Activated CD4-positive, alpha-beta T cell treated with anti-CD3 and anti-CD28 coated beads, Interleukin-2, amount 50 U/mL, for 24 hours (primary cell): ENCODE data around the gene AGXT.

Source experiments
- DNase-seq, 2 donors: peaks; one replicate each; pipeline ENCODE4 v3.0.0-alpha.2; 2020; ENCODE audit warnings: low read depth in 1 of 2, low spot score in 1 of 2

Gene AGXT

DNA sequence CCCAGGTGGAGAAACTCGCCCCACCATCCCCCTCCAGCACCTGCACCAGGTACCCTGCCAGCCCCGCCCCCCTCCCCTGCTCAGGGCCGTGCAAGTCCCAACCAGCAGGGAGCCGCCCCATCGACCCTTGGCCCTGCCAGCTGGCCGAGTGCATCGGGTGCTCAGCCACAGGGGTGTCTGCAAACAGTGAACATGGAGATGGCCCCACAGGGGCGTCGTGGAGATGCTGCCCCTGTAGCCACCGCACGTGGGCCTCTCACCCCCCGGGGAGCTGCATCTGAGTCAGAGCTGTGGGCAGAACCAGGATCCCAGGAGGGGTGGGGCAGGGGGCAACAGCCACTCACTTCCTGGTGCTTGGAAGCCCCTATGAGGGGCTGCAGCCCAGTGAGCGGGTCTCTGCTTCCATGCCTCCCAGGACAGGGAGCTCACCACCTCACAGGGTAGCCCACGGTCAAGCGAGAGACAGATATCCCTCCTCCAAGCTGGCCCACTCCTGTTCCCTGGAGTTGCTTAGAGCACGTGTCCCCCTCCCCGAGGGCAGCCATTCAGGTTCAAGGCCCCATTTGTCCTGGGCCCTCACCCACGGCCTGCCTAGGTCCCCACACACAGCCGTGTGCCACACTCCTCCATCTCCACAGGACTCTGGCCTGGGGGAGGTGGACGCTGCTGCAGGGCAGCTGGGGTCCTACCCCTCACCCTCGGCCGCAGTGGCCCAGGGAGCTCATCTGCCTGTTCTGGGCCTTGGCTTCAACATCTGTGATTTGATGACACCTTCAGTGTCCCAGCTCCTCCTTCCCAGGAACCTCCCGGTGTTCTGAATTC is 28.5 kb downstream of the AGXT start:
- no peak for DNase-seq

- no peak for DNase-seq
Measured at GRCh38 chr2:240898108-240898730, 29.6 kb downstream of the AGXT start.

GRCh38 chr2:240898731-240899467 is 30.3 kb downstream of the AGXT start:
- no peak for DNase-seq

- DNase-seq: no peak
Measured at GRCh38 chr2:240899468-240899865, 30.8 kb downstream of the AGXT start.

DNA sequence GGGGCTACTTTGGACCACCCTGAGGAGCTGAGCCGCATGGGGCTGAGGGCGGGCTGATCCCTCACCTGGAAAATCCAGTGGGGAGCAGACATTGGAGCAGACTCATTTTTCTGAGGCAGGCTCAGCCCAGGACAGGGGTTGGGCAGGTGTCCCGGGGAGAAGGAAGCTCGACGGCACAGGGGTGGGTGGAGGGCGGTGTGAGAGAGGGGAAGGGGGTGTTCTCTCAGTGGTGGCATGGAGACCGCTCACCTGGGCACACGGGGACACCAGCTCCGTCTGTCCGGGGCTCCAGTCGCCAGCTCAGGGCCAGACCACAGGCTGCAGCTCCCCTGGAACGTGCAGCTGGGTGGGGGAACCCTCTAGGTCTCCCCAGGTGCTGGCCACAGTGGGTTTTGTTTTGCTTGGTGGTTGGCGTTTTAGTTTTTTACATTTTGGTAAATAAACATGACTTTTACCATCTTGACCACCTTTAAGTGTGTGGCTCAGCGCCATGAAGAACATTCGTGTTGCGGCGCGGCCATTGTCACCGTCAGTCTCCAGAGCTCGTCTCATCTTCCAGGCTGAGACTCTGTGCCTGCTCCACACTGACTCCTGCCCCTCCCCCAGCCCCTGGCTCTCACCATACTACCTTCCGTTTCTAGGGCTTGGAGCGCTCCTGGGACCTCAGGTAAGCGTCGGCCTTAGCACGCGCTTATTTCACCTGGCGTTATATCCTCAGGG is 31.7 kb downstream of the AGXT start:
- no peak for DNase-seq

GRCh38 chr2:240901986-240902614 is 33.5 kb downstream of the AGXT start:
- DNase-seq: no peak

DNA sequence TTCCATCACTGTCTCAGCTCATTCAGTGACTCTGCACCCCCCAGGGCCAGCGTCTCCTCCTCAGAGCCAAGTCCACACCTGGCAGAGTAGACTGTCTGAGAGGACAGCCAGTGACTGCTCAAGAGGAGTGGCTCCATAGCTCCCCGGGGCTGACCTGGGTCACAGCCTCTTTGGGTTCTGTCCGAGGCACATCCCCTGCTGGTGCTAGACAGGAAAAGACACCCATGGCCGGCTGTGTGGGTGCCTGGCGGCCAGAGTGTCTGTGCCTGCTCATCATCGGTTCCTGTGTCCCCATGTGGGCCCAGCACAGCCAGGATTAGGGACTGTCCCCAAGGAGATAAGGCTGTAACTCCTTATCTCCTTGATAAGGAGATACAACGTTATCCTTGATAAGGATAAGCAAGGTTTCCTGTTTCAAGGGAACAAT is 34.0 kb downstream of the AGXT start:
- DNase-seq: no peak

DNA sequence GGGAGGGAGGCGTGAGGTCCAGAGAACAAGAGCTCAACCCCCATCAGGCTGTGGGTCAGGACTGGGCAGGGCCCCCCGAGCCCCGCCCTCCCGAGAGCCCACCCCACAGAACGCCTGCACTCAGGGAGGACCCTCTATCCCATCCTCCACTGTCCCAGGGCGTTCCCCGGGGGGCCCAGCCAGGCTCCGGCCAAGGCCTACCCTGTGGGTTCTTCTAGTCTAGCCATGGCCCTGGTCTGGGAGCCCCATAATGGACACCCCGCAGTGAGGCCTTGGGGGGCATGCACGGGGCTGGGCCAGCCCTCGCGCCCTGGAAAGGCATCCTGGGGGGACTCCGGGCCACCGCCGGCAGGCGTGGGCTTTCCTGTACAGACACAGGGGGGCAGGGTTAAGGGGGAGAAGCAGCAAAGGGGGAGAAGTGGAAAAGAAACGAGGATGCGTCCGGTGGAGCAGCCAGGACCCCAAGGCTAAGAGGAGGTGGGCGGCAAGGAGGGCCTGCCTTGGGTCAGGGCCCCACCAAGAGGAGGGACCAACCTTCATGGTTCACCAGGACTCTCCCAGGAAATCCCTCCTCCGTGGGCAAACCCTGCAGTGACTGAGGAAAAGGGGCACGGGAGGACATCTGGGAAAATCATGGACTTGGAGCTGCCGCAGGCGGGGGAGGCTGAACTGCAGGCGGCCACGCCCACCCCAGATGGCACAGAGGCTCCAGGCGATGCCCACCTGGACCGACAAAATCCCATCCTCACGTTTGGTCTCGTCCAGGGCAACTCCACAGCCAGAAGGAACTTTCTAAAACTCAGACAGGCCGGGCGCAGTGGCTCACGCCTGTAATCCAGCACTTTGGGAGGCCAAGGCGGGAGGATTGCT is 34.8 kb downstream of the AGXT start:
- DNase-seq: no peak

GRCh38 chr2:240904216-240905175 is 35.9 kb downstream of the AGXT start:
- DNase-seq: no peak

DNA sequence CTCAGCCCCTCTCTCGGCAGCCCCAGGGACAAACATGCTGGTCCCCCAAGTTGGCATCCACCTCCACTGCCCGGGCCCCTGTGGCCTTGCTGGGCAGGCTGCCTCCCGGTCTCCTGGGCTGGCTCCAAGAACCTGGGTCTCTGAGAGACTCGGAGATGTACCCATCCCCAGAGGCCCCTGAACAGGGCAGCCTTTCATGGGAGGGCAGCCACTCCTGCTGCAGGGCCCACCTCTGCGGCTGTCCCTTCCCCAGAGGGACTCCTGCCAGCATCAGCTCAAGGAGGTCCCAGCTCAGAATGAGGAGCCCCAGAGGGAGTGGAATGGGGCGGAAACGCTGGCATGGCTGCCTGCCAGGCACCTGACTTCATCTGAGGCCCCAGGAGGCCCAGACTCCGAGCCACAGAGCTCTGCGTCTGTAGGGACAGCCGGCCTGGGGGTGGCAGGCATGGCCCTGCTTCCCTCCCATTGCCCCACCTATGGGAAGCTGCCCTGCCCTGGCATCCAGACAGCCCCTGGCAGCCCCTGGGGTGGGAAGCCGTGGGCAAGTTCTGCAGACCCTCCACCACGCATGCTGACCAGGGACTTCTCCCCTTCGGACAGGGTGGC is 36.7 kb downstream of the AGXT start:
- DNase-seq: no peak

DNA sequence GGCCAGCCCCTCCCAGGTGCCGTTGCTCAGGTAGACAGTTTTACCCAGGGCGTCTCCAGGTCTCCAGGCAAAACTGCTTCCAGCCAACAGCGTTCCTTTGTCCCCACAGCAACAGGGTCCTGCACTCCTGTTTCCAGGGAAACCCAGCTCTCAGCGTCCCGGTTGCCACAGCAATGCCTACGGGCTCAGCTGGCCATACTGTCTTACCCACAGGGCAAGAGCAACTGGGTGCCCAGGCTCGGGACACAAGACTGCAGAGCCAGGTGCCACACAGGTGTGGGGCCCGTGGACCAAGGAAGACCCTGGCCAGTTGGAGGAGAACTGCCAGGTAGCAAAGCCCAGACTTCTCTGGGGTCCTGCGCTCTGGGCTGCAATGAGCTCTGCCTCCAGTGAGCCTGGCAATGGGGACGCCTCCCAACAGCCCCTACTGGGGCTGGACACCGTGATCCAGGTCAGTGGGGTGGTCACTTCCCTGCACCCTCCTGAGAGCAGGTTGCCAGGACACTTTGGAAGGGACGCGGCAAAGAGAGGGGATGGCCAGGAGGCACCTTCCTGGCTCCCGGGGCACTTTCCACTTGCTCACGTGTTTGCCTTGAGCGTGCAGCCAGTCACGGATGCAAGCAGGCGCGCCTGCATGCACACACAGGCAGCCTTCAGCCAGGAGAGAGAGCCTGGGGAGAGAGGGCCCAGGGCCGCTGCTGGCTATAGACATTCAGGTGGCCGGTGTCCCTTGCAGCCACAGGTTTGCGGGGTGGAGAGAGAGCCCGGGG is 37.7 kb downstream of the AGXT start, which contains the start of gene CROCC2:
TSS of gene CROCC2 (plus strand) at position 196 of the 770 bp plus-strand sequence. CDS start at position 374, 178 bp downstream.
- DNase-seq: no peak

GRCh38 chr2:240906911-240907590 is 38.4 kb downstream of the AGXT start:
- no peak for DNase-seq

GRCh38 chr2:240909216-240909974 is 40.8 kb downstream of the AGXT start:
- no peak for DNase-seq

GRCh38 chr2:240911641-240912265 is 43.1 kb downstream of the AGXT start:
- no peak for DNase-seq

GRCh38 chr2:240912878-240913809 is 44.5 kb downstream of the AGXT start:
- DNase-seq: no peak
